G401.6 (cell line): ENCODE data around the gene PGP.

ENCODE experiments used
- FAIRE-seq: peaks from 2 replicates; lab custom pipeline; 2012; peaks lifted over from hg19 to GRCh38; lab: Jason Lieb, UNC

Gene PGP

GRCh38 chr16:2180962-2181923 is 33.4 kb downstream of the PGP start:
- no peak for FAIRE-seq

GRCh38 chr16:2180461-2180860 is 34.2 kb downstream of the PGP start:
- FAIRE-seq = no peak

- no peak for FAIRE-seq
Observed at GRCh38 chr16:2179576-2179975, 35.1 kb downstream of the PGP start.

GRCh38 chr16:2179107-2179501 is 35.5 kb downstream of the PGP start:
- FAIRE-seq = no peak

- no peak for FAIRE-seq
Observed at GRCh38 chr16:2178321-2179106, 36.1 kb downstream of the PGP start.

GRCh38 chr16:2177561-2177960 is 37.1 kb downstream of the PGP start:
- FAIRE-seq = no peak

- FAIRE-seq = no peak
Observed at GRCh38 chr16:2177101-2177500, 37.5 kb downstream of the PGP start.

- FAIRE-seq = no peak
Observed at GRCh38 chr16:2176047-2176446, 38.6 kb downstream of the PGP start.

- no peak for FAIRE-seq
Observed at GRCh38 chr16:2175454-2175853, 39.2 kb downstream of the PGP start.

- no peak for FAIRE-seq
Observed at GRCh38 chr16:2174396-2175131, 40.1 kb downstream of the PGP start.

- no peak for FAIRE-seq
Observed at GRCh38 chr16:2173916-2174315, 40.7 kb downstream of the PGP start.

- no peak for FAIRE-seq
Observed at GRCh38 chr16:2173366-2173765, 41.3 kb downstream of the PGP start.

- no peak for FAIRE-seq
Observed at GRCh38 chr16:2172688-2173335, 41.8 kb downstream of the PGP start.

- FAIRE-seq = no peak
Observed at GRCh38 chr16:2171601-2172178, 43.0 kb downstream of the PGP start.

GRCh38 chr16:2170587-2171435 is 43.8 kb downstream of the PGP start:
- no peak for FAIRE-seq

- FAIRE-seq = no peak
Observed at GRCh38 chr16:2170080-2170479, 44.6 kb downstream of the PGP start.

GRCh38 chr16:2167068-2167638 is 47.5 kb downstream of the PGP start:
- FAIRE-seq = no peak

- FAIRE-seq = no peak
Observed at GRCh38 chr16:2166263-2167067, 48.2 kb downstream of the PGP start.

- FAIRE-seq = no peak
Observed at GRCh38 chr16:2165861-2166260, 48.8 kb downstream of the PGP start.
